IPS DF 19.7 (cell line): ENCODE results near the gene FAM32A.

Experiments used
- DNase-seq: peaks from one replicate; pipeline ENCODE4 v3.0.0-alpha.2; 2013; ENCODE audit warnings: low read depth, low spot score

Gene FAM32A

DNA sequence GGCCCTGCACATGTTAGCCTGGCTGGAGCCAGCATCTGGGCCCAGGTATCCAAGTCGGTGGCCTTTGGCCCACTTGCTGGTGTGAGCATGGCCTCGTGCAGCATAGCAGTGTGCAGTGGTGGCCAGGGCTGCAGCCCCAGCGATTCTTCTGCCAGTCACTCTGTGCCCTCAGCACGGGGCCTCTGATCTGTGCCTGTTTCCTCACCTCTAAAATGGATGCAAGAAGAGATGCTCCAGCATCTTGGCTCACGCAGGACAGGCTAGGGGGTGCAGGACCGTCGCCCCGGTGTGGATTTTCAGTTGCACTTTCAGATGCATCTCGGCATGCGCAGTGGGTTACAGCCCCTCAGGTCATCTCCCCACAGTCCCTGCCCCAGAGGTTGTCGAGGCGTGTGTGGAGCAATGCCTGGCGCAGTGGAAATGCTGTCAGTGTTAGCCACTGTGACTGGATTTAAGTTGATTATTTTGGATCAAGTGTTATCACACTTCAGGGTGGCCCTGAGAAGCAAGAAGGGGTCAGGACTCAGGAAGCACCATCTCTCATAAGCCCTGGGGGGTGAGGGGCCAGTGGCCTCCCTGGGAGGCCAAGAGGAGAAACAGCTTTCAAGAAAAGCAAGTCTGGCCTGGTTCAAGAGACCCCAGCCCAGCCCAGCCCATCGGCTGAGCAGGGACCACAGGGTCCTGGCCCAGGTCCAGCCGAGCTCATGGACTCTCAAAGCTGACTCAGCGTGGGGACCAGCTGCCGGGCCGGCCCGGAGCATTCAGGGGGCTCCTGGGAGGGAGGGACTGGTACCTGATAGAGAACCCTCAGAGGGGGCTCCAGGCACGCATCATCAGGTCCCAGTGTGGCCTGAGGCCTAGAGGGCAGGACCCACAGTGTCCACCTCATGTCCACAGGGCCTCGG, 40.3 kb downstream of the FAM32A start:
- no peak for DNase-seq

DNA sequence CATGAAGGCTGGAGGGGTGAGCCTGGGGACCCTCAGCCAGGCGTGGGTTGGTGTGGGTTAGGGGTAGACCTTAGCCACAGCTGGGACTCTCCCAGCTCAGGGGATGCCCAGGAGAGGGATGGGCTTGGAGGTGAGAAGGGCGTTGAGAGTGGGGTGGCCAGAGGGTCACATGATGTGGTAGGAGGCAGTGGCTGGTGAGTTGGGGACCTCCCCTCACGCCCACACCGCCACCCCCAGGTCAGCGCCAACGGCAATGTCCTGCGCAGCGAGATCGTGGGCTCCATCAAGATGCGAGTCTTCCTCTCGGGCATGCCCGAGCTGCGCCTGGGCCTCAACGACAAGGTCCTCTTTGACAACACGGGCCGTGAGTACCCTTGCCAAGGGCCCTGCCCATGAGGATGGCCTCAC, 41.0 kb downstream of the FAM32A start:
- DNase-seq = no peak

DNA sequence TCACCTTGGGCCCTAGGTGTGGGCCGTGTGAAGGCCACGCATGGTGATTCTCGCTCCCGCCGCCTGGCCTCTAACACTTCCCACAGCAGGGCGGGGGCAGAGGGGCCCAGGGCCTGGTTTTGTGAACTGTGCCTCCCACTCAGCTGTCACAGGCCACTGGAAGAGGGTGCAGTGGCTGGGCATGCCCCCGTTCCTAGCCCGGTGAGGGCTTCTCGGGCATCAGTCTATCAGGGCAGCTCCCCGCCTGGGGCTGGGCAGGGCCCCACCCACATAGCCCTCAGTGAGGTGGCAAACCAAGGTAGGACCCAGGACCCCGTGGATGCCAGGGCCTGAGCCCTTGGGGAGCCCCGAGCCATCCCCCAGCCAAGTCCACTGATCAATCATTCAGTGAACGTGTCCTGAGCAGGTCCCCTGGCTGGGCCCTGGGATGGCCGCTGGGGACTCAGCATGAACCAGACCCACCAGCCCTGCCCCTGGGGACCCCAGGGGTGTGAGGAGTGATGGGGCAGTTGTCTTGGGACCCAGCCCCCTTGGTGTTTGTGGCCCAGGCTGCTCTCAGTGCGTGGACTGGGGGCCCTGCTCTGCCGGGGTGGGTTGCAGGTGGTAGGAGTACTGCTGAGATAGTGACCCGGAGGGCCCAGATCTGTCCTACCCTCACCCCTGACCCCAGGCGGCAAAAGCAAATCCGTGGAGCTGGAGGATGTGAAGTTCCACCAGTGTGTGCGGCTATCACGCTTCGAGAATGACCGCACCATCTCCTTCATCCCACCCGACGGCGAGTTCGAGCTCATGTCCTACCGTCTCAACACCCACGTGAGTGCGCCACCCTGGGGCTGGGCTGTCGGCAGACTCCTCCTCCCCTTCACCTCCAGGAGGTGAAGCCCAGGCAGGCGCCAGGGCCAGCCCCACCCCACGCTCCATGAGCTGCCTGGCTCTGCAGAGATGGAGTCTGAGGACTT, 41.9 kb downstream of the FAM32A start:
- no peak for DNase-seq

DNA sequence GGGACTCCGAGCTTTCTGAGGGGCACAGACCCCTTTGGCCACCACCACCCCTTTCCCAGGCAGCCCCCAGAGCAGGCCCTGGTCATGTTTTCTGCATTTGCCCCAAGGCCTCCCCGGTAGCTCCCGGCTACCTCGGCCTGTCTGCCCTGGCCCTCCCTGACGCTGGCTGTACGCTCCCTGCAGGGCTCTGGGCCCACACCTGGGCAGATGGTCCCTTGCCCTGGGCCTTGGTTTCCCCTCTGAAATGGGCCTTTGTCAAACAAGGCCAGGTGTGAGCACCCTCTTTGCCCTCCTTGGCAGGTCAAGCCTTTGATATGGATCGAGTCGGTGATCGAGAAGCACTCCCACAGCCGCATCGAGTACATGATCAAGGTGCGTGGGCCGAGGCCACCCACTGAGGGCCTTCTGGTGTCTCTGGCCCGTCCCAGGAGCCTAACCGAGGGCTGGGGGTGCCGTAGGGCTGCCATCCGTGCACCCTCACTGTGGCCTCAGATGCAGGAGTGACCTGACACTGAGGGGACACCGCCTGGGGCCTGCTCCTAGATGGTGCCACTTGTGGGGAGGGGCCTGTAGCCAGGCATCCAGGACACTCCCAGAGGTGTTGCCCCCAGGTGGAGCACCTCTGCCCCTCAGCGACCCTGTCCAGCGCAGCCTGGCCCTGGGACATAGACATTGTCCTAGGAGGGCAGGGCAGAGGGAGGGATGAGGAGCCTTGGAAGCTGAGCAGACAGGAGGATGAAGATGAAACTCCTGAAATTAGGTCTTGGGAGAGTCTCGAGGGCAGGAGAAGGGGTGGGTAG, 42.8 kb downstream of the FAM32A start:
- DNase-seq = no peak

DNA sequence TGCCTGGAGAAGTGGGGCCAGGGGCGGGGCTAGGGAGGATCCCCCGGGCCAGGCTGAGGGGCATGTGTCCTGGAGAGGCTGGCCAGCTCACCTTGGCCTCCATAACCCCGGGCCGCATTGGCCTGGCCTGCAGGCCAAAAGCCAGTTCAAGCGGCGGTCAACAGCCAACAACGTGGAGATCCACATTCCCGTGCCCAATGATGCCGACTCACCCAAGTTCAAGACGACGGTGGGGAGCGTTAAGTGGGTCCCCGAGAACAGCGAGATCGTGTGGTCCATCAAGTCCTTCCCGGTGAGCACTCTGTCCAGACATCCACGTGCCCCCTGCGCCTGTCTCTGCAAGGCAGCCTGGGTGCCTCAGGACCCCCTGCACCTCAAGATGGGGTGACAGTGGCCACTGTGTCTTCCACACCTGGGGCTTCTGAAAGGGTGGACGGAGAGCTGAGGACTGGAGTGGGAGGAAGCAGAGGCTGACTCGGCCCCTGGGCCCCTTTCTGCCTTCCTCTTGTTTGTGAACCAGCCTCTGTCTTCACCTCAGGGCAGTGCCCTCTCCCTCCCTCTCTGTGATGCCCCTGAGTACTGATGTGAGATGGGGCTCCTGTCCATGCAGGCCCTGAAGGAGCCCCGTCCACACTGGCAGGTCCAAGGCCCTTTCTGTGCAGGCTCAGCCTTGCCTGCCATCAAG, 43.6 kb downstream of the FAM32A start:
- DNase-seq = no peak

DNA sequence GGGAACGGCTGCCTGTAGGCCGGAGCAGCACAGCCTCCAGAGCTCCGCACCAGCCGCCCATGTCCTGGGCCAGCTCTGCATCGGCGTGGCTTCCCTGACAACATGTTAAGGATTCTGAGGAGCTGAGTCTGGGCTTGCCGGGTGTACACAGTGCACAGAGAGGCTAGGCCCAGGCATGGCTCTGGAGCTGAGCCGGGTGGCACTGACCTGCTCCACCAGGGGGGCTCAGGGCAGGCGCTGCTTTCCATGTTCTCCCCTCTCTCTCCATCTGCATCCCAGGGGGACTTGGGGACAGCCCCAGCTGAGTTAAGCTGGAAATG, 44.1 kb downstream of the FAM32A start:
- DNase-seq = no peak

DNA sequence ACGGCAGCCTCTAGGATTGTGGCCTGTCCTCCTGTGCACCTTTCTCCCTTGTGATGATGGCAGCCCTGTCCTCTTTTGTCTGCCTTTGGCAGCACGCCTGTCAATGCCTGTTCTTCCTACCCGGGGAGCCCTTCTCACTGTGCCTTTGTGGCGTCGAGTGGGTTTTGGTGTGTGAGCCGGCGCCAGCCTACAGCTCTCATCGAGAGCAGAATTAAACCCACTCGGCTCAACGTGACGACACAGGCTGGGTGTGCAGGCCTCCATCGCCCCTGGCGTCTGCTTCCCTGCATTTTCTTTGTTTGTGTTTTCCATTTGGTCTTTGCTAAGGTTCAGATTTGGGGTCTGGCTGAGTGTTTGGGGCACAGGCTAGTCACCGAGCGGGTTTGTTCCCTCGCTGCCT, 46.9 kb downstream of the FAM32A start:
- no peak for DNase-seq

DNA sequence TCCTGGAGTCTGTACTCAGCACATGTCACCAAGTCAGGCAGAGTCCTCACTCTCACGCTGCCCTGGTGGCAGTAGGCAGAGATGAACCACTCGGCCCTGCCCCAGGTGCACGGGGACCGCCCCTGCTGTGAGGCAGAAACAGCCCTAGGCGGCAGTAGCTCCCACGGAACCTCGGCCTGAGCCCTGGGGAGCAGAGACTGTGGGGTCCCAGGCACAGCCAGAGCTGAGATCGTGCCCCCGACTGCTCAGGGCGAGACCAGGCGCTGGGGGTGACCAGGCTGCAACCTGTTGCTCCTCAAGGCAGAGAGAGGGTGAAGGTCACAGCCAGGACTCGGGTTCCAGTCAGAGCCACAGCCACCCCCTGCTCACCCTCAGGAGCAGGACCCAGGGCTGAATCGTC, 47.4 kb downstream of the FAM32A start:
- DNase-seq = no peak

DNA sequence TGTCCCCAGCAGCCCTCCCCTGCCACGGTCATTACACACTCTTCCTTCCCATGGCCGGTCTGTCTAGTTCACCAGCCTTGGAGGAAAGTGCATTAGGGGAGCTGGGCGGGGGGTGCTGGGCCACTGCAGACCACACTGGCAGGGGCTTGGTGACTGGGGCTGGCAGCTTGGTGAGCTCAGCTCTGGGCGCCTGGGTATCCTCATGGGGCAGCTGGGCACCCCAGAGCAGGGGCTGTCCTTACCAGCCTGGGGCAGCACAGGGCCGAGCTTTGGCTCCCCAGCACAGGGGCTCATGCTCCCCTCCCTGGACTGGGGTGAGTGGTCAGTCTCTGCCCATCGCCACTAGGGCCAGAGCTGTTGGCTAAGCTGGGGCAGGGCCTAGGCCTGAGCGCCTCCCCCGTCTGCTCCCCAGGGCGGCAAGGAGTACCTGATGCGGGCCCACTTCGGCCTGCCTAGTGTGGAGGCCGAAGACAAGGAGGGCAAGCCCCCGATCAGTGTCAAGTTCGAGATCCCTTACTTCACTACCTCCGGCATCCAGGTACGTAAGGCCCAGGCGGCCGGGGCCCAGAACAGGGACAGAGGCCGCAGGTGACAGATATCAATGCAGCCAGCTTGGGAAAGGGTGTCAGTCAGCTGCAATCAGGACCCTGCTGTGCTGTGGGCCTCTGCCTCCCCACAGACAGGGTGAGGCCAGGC, 48.0 kb downstream of the FAM32A start:
- no peak for DNase-seq

DNA sequence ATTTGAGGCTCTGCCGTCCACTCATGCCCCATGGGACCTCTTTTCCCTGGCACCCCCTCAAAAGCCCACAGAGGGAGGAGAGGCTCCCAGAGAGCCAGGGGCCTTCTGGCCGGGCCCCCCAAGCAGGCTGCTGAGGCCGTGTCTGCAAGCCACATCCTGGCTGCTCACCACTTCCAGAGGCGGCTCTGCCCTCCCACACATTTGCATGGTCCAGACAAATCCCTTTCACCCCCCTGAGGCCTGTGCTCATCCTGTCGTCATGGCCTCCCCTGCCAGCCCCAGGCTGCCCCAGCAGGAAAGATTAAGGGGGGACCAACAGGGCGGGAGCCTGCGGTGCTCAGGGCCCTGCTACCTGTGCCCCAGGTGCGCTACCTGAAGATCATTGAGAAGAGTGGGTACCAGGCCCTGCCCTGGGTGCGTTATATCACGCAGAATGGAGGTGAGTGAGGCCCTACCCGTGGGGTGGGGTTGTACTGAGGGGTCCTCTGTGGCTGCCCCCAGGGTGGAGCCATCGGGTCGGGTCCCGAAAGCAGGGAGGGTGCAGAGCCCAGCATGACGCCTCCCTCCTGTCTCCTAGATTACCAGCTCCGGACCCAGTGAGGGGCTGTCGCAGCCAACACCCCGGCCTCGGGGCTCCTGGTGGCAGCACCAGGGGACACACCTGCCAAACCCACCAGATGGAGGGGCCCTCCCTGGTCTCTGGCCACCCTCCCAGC, 48.8 kb downstream of the FAM32A start:
- no peak for DNase-seq

DNA sequence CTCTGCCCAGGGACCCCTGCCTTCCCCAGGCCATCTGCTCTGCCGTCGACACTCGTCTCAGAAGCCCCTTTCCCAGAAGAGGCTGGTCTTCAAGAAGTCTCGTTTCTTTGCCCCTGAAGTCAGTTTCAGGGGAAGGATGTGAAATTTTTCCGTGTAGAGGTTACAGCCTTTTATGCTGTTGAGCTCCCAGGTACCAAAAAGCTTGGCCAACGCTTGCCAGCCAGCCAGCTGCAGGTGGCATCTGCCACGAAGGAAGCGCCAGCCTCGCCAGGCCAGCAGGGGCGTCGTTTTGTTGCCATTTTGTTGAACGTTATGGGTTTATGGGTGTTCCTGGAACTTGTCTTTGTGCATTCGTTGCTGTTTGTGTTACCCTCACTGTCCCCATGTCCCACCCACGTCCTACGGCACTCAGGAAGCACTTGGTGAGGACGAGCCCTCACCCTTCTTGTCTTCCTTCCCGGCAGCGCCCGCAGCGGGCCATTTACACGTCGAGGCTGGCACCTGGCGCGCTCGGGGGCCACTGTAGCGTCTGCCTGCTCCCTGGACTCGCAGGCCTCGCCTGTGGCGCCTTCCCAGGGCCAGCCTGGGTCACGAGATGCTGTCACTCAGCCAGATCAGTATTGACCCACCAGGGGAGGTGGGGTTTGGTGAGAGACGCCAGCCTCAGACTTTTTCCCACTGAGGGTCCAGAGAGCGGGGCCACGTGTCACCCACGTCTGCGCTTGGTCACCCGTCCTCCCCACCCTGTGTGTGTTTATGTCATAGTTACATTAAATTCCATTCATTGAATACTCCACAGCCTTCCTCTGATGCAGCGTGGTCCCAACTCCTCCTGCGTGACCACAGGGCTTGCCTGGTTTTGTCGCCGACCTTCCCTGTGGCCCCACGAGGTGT, 49.6 kb downstream of the FAM32A start:
- no peak for DNase-seq

DNA sequence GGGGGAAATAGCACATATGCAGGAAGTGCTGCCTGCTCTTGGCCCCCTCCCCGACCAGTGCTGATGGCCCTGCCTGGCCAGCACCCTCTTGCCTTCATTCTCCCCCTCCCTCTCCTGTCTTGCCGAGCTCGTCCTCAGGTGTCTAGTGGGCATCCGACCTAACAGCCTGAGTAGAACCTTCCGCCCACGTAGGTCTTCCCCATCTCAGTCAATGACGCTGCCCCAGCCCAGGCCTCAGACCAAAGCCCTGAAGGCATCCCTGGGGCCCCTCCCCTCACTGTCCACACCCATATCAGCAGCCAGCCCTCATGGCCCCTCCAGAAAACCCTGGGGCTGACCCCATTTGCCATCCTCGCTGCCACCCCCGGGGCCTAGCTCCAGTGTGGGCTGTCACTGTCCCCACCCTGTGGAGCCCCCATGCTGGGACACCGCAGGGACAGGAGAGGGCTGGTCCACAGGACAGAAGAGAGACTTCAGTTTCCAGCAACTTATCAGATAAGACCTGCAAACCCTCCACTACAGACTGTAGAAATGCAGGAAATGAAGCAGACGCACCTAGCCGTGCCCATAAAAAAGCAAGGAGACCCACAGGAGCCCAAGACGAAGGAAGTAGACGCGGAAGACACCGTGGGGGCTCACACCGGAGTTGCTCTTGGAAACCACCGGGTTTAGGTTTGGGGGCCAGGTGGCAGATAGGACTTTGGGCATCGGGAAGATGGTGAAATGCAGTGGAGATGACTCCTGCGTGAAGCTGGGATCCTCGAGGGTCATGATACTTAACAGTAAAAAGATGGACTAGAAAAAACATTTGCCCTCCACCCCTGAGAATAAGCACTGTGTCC, 50.8 kb downstream of the FAM32A start:
- DNase-seq = no peak
